Fibroblast of peridontal ligament (primary cell): ENCODE data around the gene SPTAN1.
"Not testable (repeated sequence)": the region's sequence is repeated elsewhere in the genome, so short reads cannot be mapped to it uniquely, and the experiment has no call there.

ENCODE experiments used
- DNase-seq: peaks from one replicate; pipeline ENCODE4 v3.0.0-alpha.2; 2010; ENCODE audit errors: extremely low read depth

SPTAN1 gene

GRCh38 chr9:128657796-128658195, 105.4 kb downstream of the SPTAN1 start:
- no peak for DNase-seq

- not testable (repeated sequence) for DNase-seq
These were observed 114.1 kb downstream of the SPTAN1 start for GRCh38 chr9:128666481-128666941.

GRCh38 chr9:128669786-128670185, 117.4 kb downstream of the SPTAN1 start:
- no peak for DNase-seq

- DNase-seq: no peak
These were observed 123.0 kb downstream of the SPTAN1 start for GRCh38 chr9:128675382-128675781.

GRCh38 chr9:128677794-128678193, 125.4 kb downstream of the SPTAN1 start:
- no peak for DNase-seq
